HepG2 (cell line): ENCODE measurements around the gene CMIP. TPM values are rescaled to one million over a fixed set of nuclear protein-coding genes. Genes with fewer than 3 reads are reported as not detected.

Source experiments
- CBX2 ChIP-seq, 2 experiments: fragments of 200-600 bp in 1 of 2; sonication (generic); formaldehyde crosslinking in 1 of 2; IDR thresholded peaks; 2 replicates each; pipeline versions ENCODE4 v1.7.0 to v1.8.1; 2018 to 2022; ENCODE audit warnings: low read depth in 2 of 2, low read length in 1 of 2, mild to moderate bottlenecking in 1 of 2, missing genetic modification reagents in 1 of 2
- CCDC6 ChIP-seq: sonication (generic); formaldehyde crosslinking; IDR thresholded peaks from 2 replicates; pipeline ENCODE4 v1.8.1; 2022; ENCODE audit warnings: mild to moderate bottlenecking, missing genetic modification reagents, moderate library complexity
- EZH2 ChIP-seq: conservative IDR thresholded peaks from 2 replicates; pipeline ENCODE4 v1.6.1; 2012; ENCODE audit warnings: mild to moderate bottlenecking, low read depth, low read length, moderate library complexity
- FUBP1 ChIP-seq: sonication (generic); formaldehyde crosslinking; IDR thresholded peaks from 2 replicates; pipeline ENCODE4 v1.5.1; 2020; ENCODE audit warnings: missing genetic modification reagents, mild to moderate bottlenecking, borderline replicate concordance
- HOXD1 ChIP-seq: sonication (generic); formaldehyde crosslinking; IDR thresholded peaks from 2 replicates; pipeline ENCODE4 v1.5.0; 2020; ENCODE audit warnings: missing genetic modification reagents
- LRRFIP1 ChIP-seq: sonication (generic); formaldehyde crosslinking; conservative IDR thresholded peaks from 2 replicates; pipeline ENCODE4 v1.4.0; 2020; ENCODE audit warnings: missing genetic modification reagents
- MAFK ChIP-seq, 2 experiments: IDR thresholded peaks in 1 of 2; conservative IDR thresholded peaks in 1 of 2; 2 replicates each; pipeline ENCODE4 v1.6.1; 2011; ENCODE audit warnings: improper control_type of control experiment in 2 of 2, low read length in 2 of 2
- MTERF4 ChIP-seq: sonication (generic); formaldehyde crosslinking; IDR thresholded peaks from 2 replicates; pipeline ENCODE4 v1.8.0; 2023; ENCODE audit warnings: mild to moderate bottlenecking, missing genetic modification reagents
- POLR2A ChIP-seq, 2 experiments: IDR thresholded peaks; 2 replicates each; pipeline ENCODE4 v1.6.1; 2011; ENCODE audit warnings: low read depth in 2 of 2, low read length in 2 of 2, mild to moderate bottlenecking in 1 of 2, moderate library complexity in 1 of 2; ENCODE audit not compliant: insufficient read depth in 1 of 2
- RAD21 ChIP-seq: fragments of 450-650 bp; formaldehyde crosslinking; IDR thresholded peaks from 2 replicates; pipeline ENCODE4 v1.5.0; 2020; ENCODE audit warnings: mild to moderate bottlenecking
- RBFOX2 ChIP-seq: fragments of 200-400 bp; formaldehyde crosslinking; IDR thresholded peaks from 2 replicates; pipeline ENCODE4 v1.6.1; 2017; ENCODE audit warnings: low read depth, mild to moderate bottlenecking, low read length
- SKI ChIP-seq: fragments of 450-650 bp; IDR thresholded peaks from one replicate; pipeline ENCODE4 v1.6.1; 2018; ENCODE audit warnings: mild to moderate bottlenecking; ENCODE audit not compliant: partially characterized antibody
- SRSF1 ChIP-seq: fragments of 200-400 bp; formaldehyde crosslinking; optimal IDR thresholded peaks from 2 replicates; pipeline ENCODE3; 2017; ENCODE audit warnings: mild to moderate bottlenecking, low read depth, low read length, moderate library complexity
- ZNF180 ChIP-seq: sonication (generic); formaldehyde crosslinking; IDR thresholded peaks from 2 replicates; pipeline ENCODE4 v1.4.0; 2020; ENCODE audit warnings: low read depth, missing genetic modification reagents, borderline replicate concordance
- ZNF207 ChIP-seq: fragments of 450-650 bp; IDR thresholded peaks from 2 replicates; pipeline ENCODE4 v1.6.1; 2016; ENCODE audit warnings: antibody characterized with exemption, borderline replicate concordance
- ZNF232 ChIP-seq: sonication (generic); formaldehyde crosslinking; IDR thresholded peaks from 2 replicates; pipeline ENCODE4 v1.4.0; 2020; ENCODE audit warnings: missing genetic modification reagents, borderline replicate concordance
- ZNF570 ChIP-seq: sonication (generic); formaldehyde crosslinking; IDR thresholded peaks from 2 replicates; pipeline ENCODE4 v1.4.0; 2020; ENCODE audit warnings: mild to moderate bottlenecking, missing genetic modification reagents, borderline replicate concordance
- polyA plus RNA-seq, 8 experiments: library from polyadenylated mRNA; depleted of rRNA in 3 of 8; stranded (reverse) in 7 of 8; unstranded in 1 of 8; fragments of >200 nt; fragmentation: Illumina TruSeq in 4 of 8; extraction: Trizol in 4 of 8; gene quantifications; 2 replicates each; pipeline versions ENCODE4 v1.2.1 to v1.2.3, GENCODE V29; 2011 to 2016; ENCODE audit warnings: low read depth in 4 of 8, missing spikeins in 1 of 8, mixed read lengths in 1 of 8; ENCODE audit not compliant: insufficient read depth in 1 of 8
- total RNA-seq, 5 experiments: library from RNA; depleted of rRNA; stranded (reverse); fragments of >200 nt; fragmentation: Illumina TruSeq; extraction: Trizol; gene quantifications; 2 replicates each; pipeline ENCODE4 v1.2.3, GENCODE V29; 2016; ENCODE audit warnings: low read depth in 1 of 5
- TF ChIP-seq, protein P1 (sequence below): sonication (generic); formaldehyde crosslinking; IDR thresholded peaks from 2 replicates; pipeline ENCODE4 v1.9.0; 2021; ENCODE audit warnings: missing genetic modification reagents, mild to moderate bottlenecking, borderline replicate concordance
- TF ChIP-seq, protein P2 (sequence below), 2 experiments: sonication (generic) in 1 of 2; formaldehyde crosslinking in 1 of 2; IDR thresholded peaks; 2 replicates each; pipeline versions ENCODE4 v1.4.0 to v1.6.1; 2018 to 2020; ENCODE audit warnings: missing genetic modification reagents in 2 of 2, borderline replicate concordance in 1 of 2, low read depth in 1 of 2, mild to moderate bottlenecking in 1 of 2, missing biosample characterization in 1 of 2

The CMIP gene
- total and polyA plus RNA-seq, 2 of the 13 experiments (the other 11 are each of a cell fraction or from before 2014, with no cell fraction given): 10.9 to 18.1 TPM

DNA sequence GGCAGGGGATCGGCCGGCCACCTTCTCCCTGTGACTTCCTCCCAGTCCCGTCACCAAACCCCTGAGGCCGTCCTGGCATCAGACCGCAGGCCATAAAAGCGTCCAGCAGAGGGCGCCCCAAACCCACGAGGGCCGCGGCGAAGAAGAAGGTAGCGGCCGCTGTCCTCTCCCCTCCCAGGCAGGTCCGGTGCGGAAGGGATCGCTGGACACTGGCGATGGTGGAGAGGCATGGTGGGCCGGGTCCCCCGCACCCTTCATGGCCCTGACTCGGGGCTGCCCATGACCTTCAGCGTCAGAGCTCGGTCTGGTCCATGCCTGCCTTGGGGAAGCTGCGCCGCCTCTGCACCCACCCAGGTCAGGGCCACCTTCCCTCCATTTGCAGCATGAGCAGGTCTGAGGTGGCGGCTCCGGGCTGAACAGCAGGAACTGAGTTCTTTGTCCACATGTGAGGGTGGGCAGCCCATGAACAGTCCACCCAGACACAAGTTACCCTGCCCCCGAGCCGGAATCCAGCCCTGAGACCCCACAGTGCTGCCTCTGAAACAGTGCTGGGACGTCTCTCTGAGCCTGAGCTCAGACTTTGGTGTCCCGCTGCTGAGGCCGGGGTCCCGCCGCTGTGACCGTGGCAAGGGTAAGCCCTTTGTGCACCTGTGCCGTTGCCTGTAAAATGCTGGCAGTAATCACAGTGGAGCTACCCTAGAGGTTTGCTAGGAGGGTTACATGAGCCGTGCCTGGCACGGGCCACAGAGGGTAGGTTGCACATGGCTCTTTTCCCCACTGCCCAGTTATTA is 40.8 kb upstream of the CMIP start (continued):
- TF ChIP-seq CCDC6 (CRISPR knock-in tag) (no peak), RAD21 (CRISPR knock-in tag) (peak; percentile 99), ZNF207 (no peak), EZH2 (no peak), FUBP1 (CRISPR knock-in tag) (no peak), RBFOX2 (peak; percentile 48; the same call in 1 of the 2 replicates), MAFK (conservative IDR thresholded peaks at IDR 0.05 in 1 of 2, IDR thresholded peaks at IDR 0.05 in 1 of 2; ENCODE audit: low read length in 2 of 2) (no peak), LRRFIP1 (CRISPR knock-in tag) (no peak), ZNF232 (CRISPR knock-in tag) (peak; percentile 64; the same call in 1 of the 2 replicates), HOXD1 (CRISPR knock-in tag) (no peak), SRSF1 (no peak), CBX2 (IDR thresholded peaks at IDR 0.05; ENCODE audit: low read depth, low read length) (no peak), CBX2 (CRISPR knock-in tag; IDR thresholded peaks at IDR 0.05; ENCODE audit: low read depth) (peak; percentile 78; the same call in 1 of the 2 replicates), SKI (peak; percentile 56), ZNF180 (CRISPR knock-in tag) (no peak), POLR2A (IDR thresholded peaks at IDR 0.05; ENCODE audit: insufficient read depth in 1 of 2, low read depth in 2 of 2, low read length in 2 of 2) (peak in 1 of 2 experiments; percentile 28; a peak in 1 of 4 replicates), ZNF570 (CRISPR knock-in tag) (no peak), MTERF4 (peak; percentile 57; the same call in 1 of the 2 replicates)
- TF ChIP-seq, protein P1, sequence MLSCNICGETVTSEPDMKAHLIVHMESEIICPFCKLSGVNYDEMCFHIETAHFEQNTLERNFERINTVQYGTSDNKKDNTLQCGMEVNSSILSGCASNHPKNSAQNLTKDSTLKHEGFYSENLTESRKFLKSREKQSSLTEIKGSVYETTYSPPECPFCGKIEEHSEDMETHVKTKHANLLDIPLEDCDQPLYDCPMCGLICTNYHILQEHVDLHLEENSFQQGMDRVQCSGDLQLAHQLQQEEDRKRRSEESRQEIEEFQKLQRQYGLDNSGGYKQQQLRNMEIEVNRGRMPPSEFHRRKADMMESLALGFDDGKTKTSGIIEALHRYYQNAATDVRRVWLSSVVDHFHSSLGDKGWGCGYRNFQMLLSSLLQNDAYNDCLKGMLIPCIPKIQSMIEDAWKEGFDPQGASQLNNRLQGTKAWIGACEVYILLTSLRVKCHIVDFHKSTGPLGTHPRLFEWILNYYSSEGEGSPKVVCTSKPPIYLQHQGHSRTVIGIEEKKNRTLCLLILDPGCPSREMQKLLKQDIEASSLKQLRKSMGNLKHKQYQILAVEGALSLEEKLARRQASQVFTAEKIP (CRISPR knock-in tag): no peak
- TF ChIP-seq, protein P2, sequence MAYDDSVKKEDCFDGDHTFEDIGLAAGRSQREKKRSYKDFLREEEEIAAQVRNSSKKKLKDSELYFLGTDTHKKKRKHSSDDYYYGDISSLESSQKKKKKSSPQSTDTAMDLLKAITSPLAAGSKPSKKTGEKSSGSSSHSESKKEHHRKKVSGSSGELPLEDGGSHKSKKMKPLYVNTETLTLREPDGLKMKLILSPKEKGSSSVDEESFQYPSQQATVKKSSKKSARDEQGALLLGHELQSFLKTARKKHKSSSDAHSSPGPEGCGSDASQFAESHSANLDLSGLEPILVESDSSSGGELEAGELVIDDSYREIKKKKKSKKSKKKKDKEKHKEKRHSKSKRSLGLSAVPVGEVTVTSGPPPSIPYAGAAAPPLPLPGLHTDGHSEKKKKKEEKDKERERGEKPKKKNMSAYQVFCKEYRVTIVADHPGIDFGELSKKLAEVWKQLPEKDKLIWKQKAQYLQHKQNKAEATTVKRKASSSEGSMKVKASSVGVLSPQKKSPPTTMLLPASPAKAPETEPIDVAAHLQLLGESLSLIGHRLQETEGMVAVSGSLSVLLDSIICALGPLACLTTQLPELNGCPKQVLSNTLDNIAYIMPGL (CRISPR knock-in tag; IDR thresholded peaks at IDR 0.05; ENCODE audit: borderline replicate concordance in 1 of 2, low read depth in 1 of 2): peak; percentile 97 to 98
